Immature natural killer cell (primary cell): ENCODE results near the gene PRRT4. TPM values are rescaled to one million over a fixed set of nuclear protein-coding genes. Genes with fewer than 3 reads are reported as not detected.

Experiments
- DNase-seq, 3 donors: peaks; one replicate each; pipeline ENCODE4 v3.0.0; 2022; ENCODE audit warnings: mixed read lengths in 1 of 3
- H3K27ac Mint-ChIP-seq, 6 donors: one replicate each; pipeline ENCODE4 v1.8.0; 2020; ENCODE audit warnings: mixed read lengths in 6 of 6, mild to moderate bottlenecking in 5 of 6, inconsistent platforms in 4 of 6, moderate library complexity in 3 of 6
- H3K27me3 Mint-ChIP-seq, 3 donors: one replicate each; pipeline ENCODE4 v1.8.0; 2020 to 2021; ENCODE audit warnings: low read depth in 3 of 3, mild to moderate bottlenecking in 3 of 3, mixed read lengths in 3 of 3, moderate library complexity in 3 of 3, inconsistent platforms in 1 of 3
- H3K36me3 Mint-ChIP-seq, 3 donors: one replicate each; pipeline ENCODE4 v1.8.0; 2020; ENCODE audit warnings: mixed read lengths in 3 of 3, inconsistent platforms in 2 of 3, mild to moderate bottlenecking in 2 of 3
- H3K4me1 Mint-ChIP-seq, 2 donors: one replicate each; pipeline ENCODE4 v1.8.0; 2020; ENCODE audit warnings: inconsistent platforms in 2 of 2, mild to moderate bottlenecking in 2 of 2, mixed read lengths in 2 of 2, moderate library complexity in 1 of 2
- H3K4me3 Mint-ChIP-seq, 5 donors: one replicate each; pipeline ENCODE4 v1.8.0; 2020; ENCODE audit warnings: mild to moderate bottlenecking in 5 of 5, mixed read lengths in 5 of 5, inconsistent platforms in 3 of 5, moderate library complexity in 3 of 5
- H3K9me3 Mint-ChIP-seq, 6 donors: one replicate each; pipeline ENCODE4 v1.8.0; 2020; ENCODE audit warnings: mild to moderate bottlenecking in 6 of 6, mixed read lengths in 6 of 6, inconsistent platforms in 4 of 6, moderate library complexity in 3 of 6
- polyA plus RNA-seq, 3 donors: library from polyadenylated mRNA; unstranded; fragments of 300-500 nt; fragmentation: Illumina TruSeq; gene quantifications; one replicate each; pipeline ENCODE4 v1.2.3, GENCODE V29; 2021

PRRT4 gene
- polyA plus RNA-seq, 3 donors from 2014 or later = 0.08 TPM; not detected in 2

GRCh38 chr7:128304212-128304611, 57.3 kb downstream of the PRRT4 start:
- peaks cover 37 to 54% (median 39%) of the 10 kb centered on the region in 3 donors for H3K36me3 Mint-ChIP-seq
- H3K27ac Mint-ChIP-seq = peak overlapping the region in 1 of 6 donors; percentile 39
- H3K4me3 Mint-ChIP-seq = no peak overlapping the region
- H3K4me1 Mint-ChIP-seq = peaks cover 0 to 4% of the 10 kb centered on the region in 2 donors
- no peaks in the 10 kb centered on the region for H3K9me3 Mint-ChIP-seq
- DNase-seq = no peak
- H3K27me3 Mint-ChIP-seq = peaks cover 0 to 3% (median 0%) of the 10 kb centered on the region in 3 donors

GRCh38 chr7:128303643-128304042, 57.8 kb downstream of the PRRT4 start:
- H3K4me1 Mint-ChIP-seq = peaks cover 2 to 9% of the 10 kb centered on the region in 2 donors
- no peak overlapping the region for H3K4me3 Mint-ChIP-seq
- no peaks in the 10 kb centered on the region for H3K9me3 Mint-ChIP-seq

DNA sequence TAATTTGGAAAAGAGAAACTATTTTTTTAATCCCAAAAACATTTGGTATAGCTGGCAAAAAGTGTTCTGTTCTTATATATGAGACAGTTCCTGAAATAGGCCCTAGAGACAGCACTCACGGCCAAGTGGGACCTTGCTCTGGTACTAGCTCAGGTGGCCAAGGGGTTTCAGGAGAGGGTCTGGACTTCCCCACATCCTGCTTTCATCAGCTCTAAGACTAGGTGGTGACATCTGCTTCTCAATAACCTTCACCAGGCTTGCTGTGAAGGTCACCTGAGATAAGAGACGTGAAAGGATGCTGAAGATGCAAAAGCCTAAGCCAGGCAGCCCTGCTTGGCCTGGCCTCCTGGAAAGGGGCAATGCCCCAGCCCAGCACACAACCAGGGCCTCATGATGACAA, 58.4 kb downstream of the PRRT4 start:
- Mint-ChIP-seq H3K9me3 (no peaks in the 10 kb centered on the region), H3K4me3 (no peak overlapping the region), H3K4me1 (peaks cover 5 to 15% of the 10 kb centered on the region in 2 donors), H3K27ac (peak overlapping the region in 1 of 6 donors; percentile 29), H3K36me3 (peaks cover 28 to 46% (median 30%) of the 10 kb centered on the region in 3 donors), H3K27me3 (peaks cover 0 to 3% (median 0%) of the 10 kb centered on the region in 3 donors)
- DNase-seq = no peak

More at GRCh38 chr7:128303643-128304042, 57.8 kb downstream of the PRRT4 start:
- Mint-ChIP-seq H3K36me3 (peaks cover 32 to 50% (median 35%) of the 10 kb centered on the region in 3 donors), H3K27me3 (peaks cover 0 to 3% (median 0%) of the 10 kb centered on the region in 3 donors), H3K27ac (peak overlapping the region in 1 of 6 donors; percentile 27)
- no peak for DNase-seq

DNA sequence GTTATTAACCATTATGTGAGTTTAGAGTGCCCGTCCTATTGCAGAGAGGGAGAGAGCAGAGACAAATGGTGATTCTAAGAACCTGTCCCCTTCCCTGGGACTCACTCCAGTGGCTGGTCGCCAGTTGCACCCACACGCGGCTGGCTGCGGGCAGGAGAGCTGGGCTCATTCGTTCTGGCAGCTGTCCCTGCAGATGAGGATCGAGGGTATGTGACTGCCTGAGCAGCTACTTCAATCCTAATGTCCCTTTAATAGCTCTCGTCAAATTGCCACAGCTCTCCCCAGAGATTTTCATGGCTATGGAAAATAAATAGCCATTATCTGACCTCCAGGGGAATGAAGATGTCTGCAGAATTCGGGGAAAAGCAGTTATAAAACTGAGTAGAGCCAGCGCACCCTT, 59.4 kb downstream of the PRRT4 start:
- Mint-ChIP-seq H3K27me3 (no peaks in the 10 kb centered on the region), H3K4me1 (peaks cover 6 to 16% of the 10 kb centered on the region in 2 donors), H3K27ac (peak overlapping the region in 1 of 6 donors; percentile 31), H3K36me3 (peaks cover 20 to 36% (median 23%) of the 10 kb centered on the region in 3 donors), H3K4me3 (no peak overlapping the region), H3K9me3 (no peaks in the 10 kb centered on the region)
- no peak for DNase-seq

Other genes starting within 250 kb of the PRRT4 start
- gene LEP, start 120.4 kb downstream of the PRRT4 start, polyA plus RNA-seq = not detected
- 10 to 100 TPM in 1 of 3 donors, 1 to 10 TPM in 2; 3.0 to 14.1 (median 7.5) TPM for gene RBM28, start 17.8 kb downstream of the PRRT4 start, polyA plus RNA-seq
- gene IMPDH1, start 48.3 kb upstream of the PRRT4 start, polyA plus RNA-seq = 10 to 100 TPM; 39.0 to 66.0 (median 53.3) TPM
- 1 to 10 TPM; 5.7 to 6.5 (median 6.0) TPM for gene HILPDA, start 94.2 kb upstream of the PRRT4 start, polyA plus RNA-seq
- 10 to 100 TPM in 2 of 3 donors, 1 to 10 TPM in 1; 2.8 to 24.9 (median 11.9) TPM for gene METTL2B, start 115.1 kb upstream of the PRRT4 start, polyA plus RNA-seq